ENCODE data around the gene CACNA2D3. TPM values are rescaled to one million over a fixed set of nuclear protein-coding genes. Genes with fewer than 3 reads are reported as not detected.

CACNA2D3 gene
- total and polyA plus RNA-seq, 2 experiments from 2014 or later = 0.30 to 0.43 TPM

- Histone ChIP-seq H3K9me2 (ENCODE audit: insufficient read depth) (no peaks in the 10 kb centered on the region), H3K4me3 (no peak overlapping the region), H3F3A (ENCODE audit: insufficient read depth) (no peaks in the 10 kb centered on the region), H4K20me1 (ENCODE audit: insufficient read depth) (no peaks in the 10 kb centered on the region), H3K79me2 (ENCODE audit: insufficient read depth) (no peaks in the 10 kb centered on the region), H3K4me2 (ENCODE audit: unreplicated experiment) (no peak overlapping the region), H2AFZ (no peak overlapping the region), H3K4me1 (ENCODE audit: insufficient read depth) (no peaks in the 10 kb centered on the region), H3K9ac (no peak overlapping the region), H3K9me3 (ENCODE audit: low read depth) (no peaks in the 10 kb centered on the region), H3K36me3 (ENCODE audit: low read depth) (no peaks in the 10 kb centered on the region), H3K27ac (no peak overlapping the region), H3K27me3 (replicated peaks; ENCODE audit: insufficient read depth) (no peaks in the 10 kb centered on the region)
- WGBS, 2 experiments (ENCODE audit: low coverage in 1 of 2, low lambda C conversion rate in 2 of 2, missing lambda C conversion rate in 2 of 2) = 10 to 18% methylated on average over 3 of the region's 3 CpGs
- in situ Hi-C loops (cut with MboI) = no loop called here
- TF ChIP-seq EZH2phosphoT487 (IDR thresholded peaks at IDR 0.05; ENCODE audit: insufficient read depth, low read depth) = no peak
- TF ChIP-seq EZH2 (IDR thresholded peaks at IDR 0.05; ENCODE audit: insufficient read depth, poor library complexity, severe bottlenecking) = no peak
- DNase-seq = no peak
These were observed 114.8 kb downstream of the CACNA2D3 start for GRCh38 chr3:54237109-54237508.

GRCh38 chr3:54237788-54238502 lies 115.6 kb downstream of the CACNA2D3 start:
- no peaks in the 10 kb centered on the region for H4K20me1 ChIP-seq (ENCODE audit: insufficient read depth)

GRCh38 chr3:54240309-54240708 lies 118.0 kb downstream of the CACNA2D3 start:
- H3F3A ChIP-seq (ENCODE audit: insufficient read depth) = no peaks in the 10 kb centered on the region

More at GRCh38 chr3:54237788-54238502, 115.6 kb downstream of the CACNA2D3 start:
- H3K4me3 ChIP-seq = no peak overlapping the region
- no peak overlapping the region for H3K4me2 ChIP-seq (ENCODE audit: unreplicated experiment)
- H3K27ac ChIP-seq = no peak overlapping the region
- no peaks in the 10 kb centered on the region for H3K36me3 ChIP-seq (ENCODE audit: low read depth)
- no peaks in the 10 kb centered on the region for H3F3A ChIP-seq (ENCODE audit: insufficient read depth)
- H3K79me2 ChIP-seq (ENCODE audit: insufficient read depth) = no peaks in the 10 kb centered on the region
- H2AFZ ChIP-seq = no peak overlapping the region
- no peaks in the 10 kb centered on the region for H3K9me2 ChIP-seq (ENCODE audit: insufficient read depth)
- no peaks in the 10 kb centered on the region for H3K9me3 ChIP-seq (ENCODE audit: low read depth)
- H3K9ac ChIP-seq = no peak overlapping the region
- no peaks in the 10 kb centered on the region for H3K27me3 ChIP-seq (replicated peaks; ENCODE audit: insufficient read depth)
- WGBS, 2 experiments (ENCODE audit: low coverage in 1 of 2, low lambda C conversion rate in 2 of 2, missing lambda C conversion rate in 2 of 2) = 9 to 15% methylated on average over 4 of the region's 4 CpGs
- DNase-seq = no peak
- H3K4me1 ChIP-seq (ENCODE audit: insufficient read depth) = no peaks in the 10 kb centered on the region
- in situ Hi-C loops (cut with MboI) = no loop called here
- TF ChIP-seq EZH2phosphoT487 (IDR thresholded peaks at IDR 0.05; ENCODE audit: insufficient read depth, low read depth) (no peak), EZH2 (IDR thresholded peaks at IDR 0.05; ENCODE audit: insufficient read depth, poor library complexity, severe bottlenecking) (no peak)

GRCh38 chr3:54243056-54243931 lies 120.9 kb downstream of the CACNA2D3 start:
- Histone ChIP-seq H3K9ac (no peak overlapping the region; the same call in 1 of the 2 replicates), H2AFZ (peak overlapping the region; percentile 62), H3K4me1 (ENCODE audit: insufficient read depth) (no peaks in the 10 kb centered on the region), H3K4me2 (ENCODE audit: unreplicated experiment) (peak overlapping the region; percentile 73), H3K4me3 (peak overlapping the region; percentile 63), H4K20me1 (ENCODE audit: insufficient read depth) (no peaks in the 10 kb centered on the region), H3K9me2 (ENCODE audit: insufficient read depth) (no peaks in the 10 kb centered on the region), H3K9me3 (ENCODE audit: low read depth) (no peaks in the 10 kb centered on the region), H3K36me3 (ENCODE audit: low read depth) (no peaks in the 10 kb centered on the region), H3K27me3 (replicated peaks; ENCODE audit: insufficient read depth) (no peaks in the 10 kb centered on the region), H3K79me2 (ENCODE audit: insufficient read depth) (no peaks in the 10 kb centered on the region), H3F3A (ENCODE audit: insufficient read depth) (no peaks in the 10 kb centered on the region), H3K27ac (no peak overlapping the region)
- DNase-seq = peak; percentile 25
- in situ Hi-C loops (cut with MboI) = no loop called here
- WGBS, 2 experiments (ENCODE audit: low coverage in 1 of 2, low lambda C conversion rate in 2 of 2, missing lambda C conversion rate in 2 of 2) = 25 to 31% methylated on average over 13 of the region's 13 CpGs
- TF ChIP-seq EZH2 (IDR thresholded peaks at IDR 0.05; ENCODE audit: insufficient read depth, poor library complexity, severe bottlenecking) = no peak
- no peak for TF ChIP-seq EZH2phosphoT487 (IDR thresholded peaks at IDR 0.05; ENCODE audit: insufficient read depth, low read depth)

More at GRCh38 chr3:54240309-54240708, 118.0 kb downstream of the CACNA2D3 start:
- H3K36me3 ChIP-seq (ENCODE audit: low read depth) = no peaks in the 10 kb centered on the region
- H3K9me2 ChIP-seq (ENCODE audit: insufficient read depth) = no peaks in the 10 kb centered on the region
- H3K9ac ChIP-seq = no peak overlapping the region
- no peaks in the 10 kb centered on the region for H3K79me2 ChIP-seq (ENCODE audit: insufficient read depth)
- H3K27me3 ChIP-seq (replicated peaks; ENCODE audit: insufficient read depth) = no peaks in the 10 kb centered on the region
- in situ Hi-C loops (cut with MboI) = no loop called here
- WGBS, 2 experiments (ENCODE audit: low coverage in 1 of 2, low lambda C conversion rate in 2 of 2, missing lambda C conversion rate in 2 of 2) = 34 to 51% methylated on average over 4 of the region's 4 CpGs
- H3K4me3 ChIP-seq = no peak overlapping the region
- no peak for DNase-seq
- no peak for TF ChIP-seq EZH2 (IDR thresholded peaks at IDR 0.05; ENCODE audit: insufficient read depth, poor library complexity, severe bottlenecking)
- TF ChIP-seq EZH2phosphoT487 (IDR thresholded peaks at IDR 0.05; ENCODE audit: insufficient read depth, low read depth) = no peak
- no peaks in the 10 kb centered on the region for H4K20me1 ChIP-seq (ENCODE audit: insufficient read depth)
- no peak overlapping the region for H2AFZ ChIP-seq
- H3K27ac ChIP-seq = no peak overlapping the region
- H3K4me1 ChIP-seq (ENCODE audit: insufficient read depth) = no peaks in the 10 kb centered on the region
- H3K9me3 ChIP-seq (ENCODE audit: low read depth) = no peaks in the 10 kb centered on the region
- H3K4me2 ChIP-seq (ENCODE audit: unreplicated experiment) = no peak overlapping the region
